HG03039 (cell line): ENCODE data around the gene CYP46A1.

Source experiments
- ATAC-seq: cut with Tn5 transposase; IDR thresholded peaks from one replicate; pipeline ENCODE4 v1.9.1; 2021; ENCODE audit warnings: mild to moderate bottlenecking, moderate library complexity; ENCODE audit not compliant: unreplicated experiment

The CYP46A1 gene

DNA sequence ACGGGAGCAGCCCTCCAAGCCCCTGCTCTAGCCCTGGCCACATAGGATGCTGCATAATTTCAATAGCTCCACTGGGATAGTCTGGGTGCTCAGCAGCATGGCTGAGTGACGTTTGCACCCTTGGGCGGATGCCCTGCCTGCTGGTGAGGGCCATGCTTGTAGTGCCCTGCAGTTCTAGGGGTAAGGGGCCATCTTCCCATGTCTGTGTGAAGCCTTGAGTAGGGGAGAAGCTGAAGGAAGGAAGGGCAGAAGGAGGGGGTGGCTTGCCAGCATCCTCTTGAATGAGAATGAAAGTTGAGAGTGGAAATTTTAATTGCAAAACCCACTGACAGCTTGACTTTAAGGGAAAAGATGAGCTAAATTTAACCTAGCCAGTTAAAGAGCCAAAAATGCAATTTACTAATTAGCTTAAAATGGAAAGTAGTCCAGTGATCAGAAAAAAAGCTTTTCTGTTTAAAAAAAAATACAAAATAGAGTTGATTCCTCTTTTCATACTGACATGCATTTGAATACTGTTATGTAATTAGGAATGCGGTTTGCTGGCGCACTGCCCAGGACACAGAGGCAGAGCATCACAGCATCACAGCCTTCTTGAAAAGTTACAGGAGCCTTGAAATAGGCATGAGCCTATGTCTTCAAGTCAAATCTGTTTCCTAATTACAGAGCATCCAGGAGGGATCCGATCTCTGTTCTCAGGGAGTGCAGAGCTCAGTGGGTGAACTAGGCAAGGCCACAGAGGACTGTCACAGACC, 90.6 kb downstream of the CYP46A1 start:
- ATAC-seq: no peak

DNA sequence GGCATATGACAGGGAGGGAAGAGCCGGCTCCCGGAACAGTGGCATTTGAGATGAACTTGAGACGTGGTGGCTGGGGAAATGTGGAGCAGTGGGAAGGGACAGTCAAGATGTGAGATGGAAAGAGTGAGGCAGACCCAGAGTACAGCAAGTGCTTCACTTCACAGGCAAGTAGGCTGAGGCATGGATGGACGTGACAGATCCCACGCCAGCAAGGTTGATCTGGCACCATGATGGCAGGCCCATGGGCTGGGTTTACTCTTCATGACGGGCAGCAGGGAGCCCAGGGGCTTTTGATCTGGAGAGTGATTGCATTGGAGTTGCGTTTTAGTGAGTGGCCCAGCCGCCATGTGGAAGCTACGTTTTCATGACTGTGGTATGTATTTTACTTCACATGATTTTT, 91.3 kb downstream of the CYP46A1 start:
- no peak for ATAC-seq
